Measurements from ENCODE around the gene IMMT.

IMMT gene

DNA sequence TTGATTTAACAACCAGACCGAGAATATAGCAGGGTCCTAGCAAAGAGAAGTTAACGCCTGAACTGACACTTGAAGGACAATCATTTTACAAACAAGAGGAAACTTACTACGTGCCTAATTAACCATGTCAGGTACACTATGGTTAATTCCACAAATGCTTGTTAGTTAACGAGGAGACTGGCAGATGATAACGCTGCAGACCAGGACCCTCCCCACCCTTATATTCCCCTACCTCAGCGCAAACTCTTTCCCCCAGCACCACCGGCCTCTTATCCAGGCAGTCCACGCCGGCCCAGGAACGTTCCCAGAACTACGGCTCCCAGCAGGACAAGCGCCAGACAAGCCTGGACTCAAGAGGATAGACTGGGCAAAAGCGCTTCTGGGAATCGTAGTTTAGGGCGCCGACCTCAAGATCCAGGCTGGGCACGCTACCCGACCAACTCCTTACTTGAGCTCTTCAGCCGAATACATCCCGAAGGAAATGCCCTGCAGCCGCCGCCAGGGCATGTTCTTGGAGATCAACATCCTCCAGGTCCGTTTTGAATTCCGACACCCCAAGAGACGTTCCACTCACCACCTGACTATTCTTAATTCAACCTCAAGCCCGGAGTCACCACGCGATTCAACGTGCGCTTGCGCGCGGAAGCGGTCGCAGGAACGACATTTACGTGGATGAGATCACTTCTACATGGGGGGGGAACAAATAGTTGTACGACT lies 89.9 kb downstream of the IMMT start, which contains the start of gene POLR1A:
Gene POLR1A, minus strand, starts transcription at position 635 of the 717 bp plus-strand sequence. Its CDS starts 110 bp downstream, at position 525.
- TF ChIP-seq MAX (IDR thresholded peaks at IDR 0.05): peak; percentile 73; the same call in 1 of the 2 replicates
- TF ChIP-seq, protein P1, sequence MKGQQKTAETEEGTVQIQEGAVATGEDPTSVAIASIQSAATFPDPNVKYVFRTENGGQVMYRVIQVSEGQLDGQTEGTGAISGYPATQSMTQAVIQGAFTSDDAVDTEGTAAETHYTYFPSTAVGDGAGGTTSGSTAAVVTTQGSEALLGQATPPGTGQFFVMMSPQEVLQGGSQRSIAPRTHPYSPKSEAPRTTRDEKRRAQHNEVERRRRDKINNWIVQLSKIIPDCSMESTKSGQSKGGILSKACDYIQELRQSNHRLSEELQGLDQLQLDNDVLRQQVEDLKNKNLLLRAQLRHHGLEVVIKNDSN (IDR thresholded peaks at IDR 0.05): peak; percentile 53
- TF ChIP-seq ZBTB7A (IDR thresholded peaks at IDR 0.05; ENCODE audit: low read depth): no peak

- TF ChIP-seq RAD21 (IDR thresholded peaks at IDR 0.05; ENCODE audit: low read depth): no peak
- TF ChIP-seq CEBPB (IDR thresholded peaks at IDR 0.05): no peak
Measured at GRCh38 chr2:86102157-86102556, 93.1 kb downstream of the IMMT start.

GRCh38 chr2:86097913-86098312 lies 97.3 kb downstream of the IMMT start:
- no peak for TF ChIP-seq EP300 (IDR thresholded peaks at IDR 0.05; ENCODE audit: borderline replicate concordance)
- TF ChIP-seq, protein P1 (IDR thresholded peaks at IDR 0.05): no peak
- TF ChIP-seq CREB1 (IDR thresholded peaks at IDR 0.05; ENCODE audit: low read depth): no peak
- TF ChIP-seq TAF1 (IDR thresholded peaks at IDR 0.05; ENCODE audit: low read depth): no peak
- no peak for TF ChIP-seq FOXM1 (IDR thresholded peaks at IDR 0.05; ENCODE audit: borderline replicate concordance, low read depth)
- TF ChIP-seq REST (IDR thresholded peaks at IDR 0.05; ENCODE audit: low read depth): no peak
- TF ChIP-seq YY1 (IDR thresholded peaks at IDR 0.05; ENCODE audit: low read depth): no peak
- TF ChIP-seq NFIC (IDR thresholded peaks at IDR 0.05): no peak
- TF ChIP-seq ZBTB7A (IDR thresholded peaks at IDR 0.05; ENCODE audit: low read depth): no peak
- TF ChIP-seq CEBPB (IDR thresholded peaks at IDR 0.05): no peak
- no peak for TF ChIP-seq TCF12 (IDR thresholded peaks at IDR 0.05; ENCODE audit: low read depth)
- no peak for TF ChIP-seq EGR1 (IDR thresholded peaks at IDR 0.05)
- TF ChIP-seq TEAD4 (IDR thresholded peaks at IDR 0.05): no peak
- no peak for TF ChIP-seq MAX (IDR thresholded peaks at IDR 0.05)
- no peak for TF ChIP-seq RAD21 (IDR thresholded peaks at IDR 0.05; ENCODE audit: low read depth)

GRCh38 chr2:86097114-86097896 lies 98.0 kb downstream of the IMMT start:
- TF ChIP-seq ZBTB7A (IDR thresholded peaks at IDR 0.05; ENCODE audit: low read depth): no peak
- no peak for TF ChIP-seq CREB1 (IDR thresholded peaks at IDR 0.05; ENCODE audit: low read depth)
- TF ChIP-seq, protein P1 (IDR thresholded peaks at IDR 0.05): no peak
- no peak for TF ChIP-seq NFIC (IDR thresholded peaks at IDR 0.05)
- no peak for TF ChIP-seq MAX (IDR thresholded peaks at IDR 0.05)
- TF ChIP-seq TEAD4 (IDR thresholded peaks at IDR 0.05): no peak
- TF ChIP-seq CEBPB (IDR thresholded peaks at IDR 0.05): no peak
- TF ChIP-seq FOXM1 (IDR thresholded peaks at IDR 0.05; ENCODE audit: borderline replicate concordance, low read depth): no peak
- no peak for TF ChIP-seq EGR1 (IDR thresholded peaks at IDR 0.05)
- no peak for TF ChIP-seq RAD21 (IDR thresholded peaks at IDR 0.05; ENCODE audit: low read depth)
- TF ChIP-seq TAF1 (IDR thresholded peaks at IDR 0.05; ENCODE audit: low read depth): no peak
- TF ChIP-seq REST (IDR thresholded peaks at IDR 0.05; ENCODE audit: low read depth): no peak
- no peak for TF ChIP-seq TCF12 (IDR thresholded peaks at IDR 0.05; ENCODE audit: low read depth)
- no peak for TF ChIP-seq YY1 (IDR thresholded peaks at IDR 0.05; ENCODE audit: low read depth)
- no peak for TF ChIP-seq EP300 (IDR thresholded peaks at IDR 0.05; ENCODE audit: borderline replicate concordance)

DNA sequence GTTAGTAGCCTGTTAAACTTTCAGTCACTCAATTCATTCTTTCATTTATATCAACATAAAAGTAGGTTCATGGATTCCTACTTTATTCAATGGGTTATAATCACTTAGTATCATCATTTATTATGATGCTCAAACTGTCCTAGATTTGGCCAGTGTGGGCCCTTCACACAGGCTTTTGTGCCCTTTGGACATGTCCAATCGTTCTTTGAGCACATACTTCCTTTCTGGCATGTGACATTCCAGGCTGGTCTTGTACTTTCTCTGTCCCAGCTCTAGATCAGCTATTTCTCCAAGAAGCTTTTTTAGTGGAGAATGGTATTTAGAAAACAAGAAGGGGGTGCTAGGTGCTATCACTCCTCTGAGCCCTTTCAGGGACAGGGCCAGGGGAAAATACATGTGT lies 101.0 kb downstream of the IMMT start:
- TF ChIP-seq TCF12 (IDR thresholded peaks at IDR 0.05; ENCODE audit: low read depth) (no peak), CEBPB (IDR thresholded peaks at IDR 0.05) (no peak), TEAD4 (IDR thresholded peaks at IDR 0.05) (no peak), RAD21 (IDR thresholded peaks at IDR 0.05; ENCODE audit: low read depth) (no peak), EP300 (IDR thresholded peaks at IDR 0.05; ENCODE audit: borderline replicate concordance) (no peak), YY1 (IDR thresholded peaks at IDR 0.05; ENCODE audit: low read depth) (no peak), REST (IDR thresholded peaks at IDR 0.05; ENCODE audit: low read depth) (no peak), ZBTB7A (IDR thresholded peaks at IDR 0.05; ENCODE audit: low read depth) (no peak), CREB1 (IDR thresholded peaks at IDR 0.05; ENCODE audit: low read depth) (no peak), EGR1 (IDR thresholded peaks at IDR 0.05) (no peak), NFIC (IDR thresholded peaks at IDR 0.05) (no peak), TAF1 (IDR thresholded peaks at IDR 0.05; ENCODE audit: low read depth) (no peak), FOXM1 (IDR thresholded peaks at IDR 0.05; ENCODE audit: borderline replicate concordance, low read depth) (no peak), MAX (IDR thresholded peaks at IDR 0.05) (no peak)
- TF ChIP-seq, protein P1 (IDR thresholded peaks at IDR 0.05): no peak
